SK-N-SH treated with all-trans-retinoic acid at 6 μM for 48 hours (cell line): ENCODE measurements around the gene ARTN.

ENCODE experiments used
- ATAC-seq: fragments of 200-7000 bp; cut with Tn5 transposase; 3 replicates; pipeline ENCODE4 v1.9.1; 2020; ENCODE audit warnings: mild to moderate bottlenecking, moderate library complexity
- ARNTL ChIP-seq: fragments of 450-650 bp; formaldehyde crosslinking; IDR thresholded peaks from 2 replicates; pipeline ENCODE4 v1.5.0; 2020; ENCODE audit warnings: low read depth, mild to moderate bottlenecking, moderate library complexity, borderline replicate concordance
- BACH2 ChIP-seq: fragments of 250-450 bp; sonication (Bioruptor Pico); IDR thresholded peaks from 2 replicates; pipeline ENCODE4 v1.9.0; 2021; ENCODE audit warnings: mild to moderate bottlenecking, borderline replicate concordance
- CREB5 ChIP-seq: fragments of 250-450 bp; sonication (Bioruptor Pico); IDR thresholded peaks from 2 replicates; pipeline ENCODE4 v1.5.1; 2020; ENCODE audit warnings: low read depth, mild to moderate bottlenecking, moderate library complexity
- CSDC2 ChIP-seq: fragments of 250-450 bp; sonication (Bioruptor Pico); IDR thresholded peaks from 2 replicates; pipeline ENCODE4 v1.5.0; 2020; ENCODE audit warnings: mild to moderate bottlenecking, moderate library complexity
- ESRRG ChIP-seq: fragments of 250-450 bp; sonication (Bioruptor Pico); IDR thresholded peaks from 2 replicates; pipeline ENCODE4 v1.6.1; 2021; ENCODE audit warnings: mild to moderate bottlenecking
- GLIS3 ChIP-seq: fragments of 250-450 bp; sonication (Bioruptor Pico); IDR thresholded peaks from 2 replicates; pipeline ENCODE4 v1.5.0; 2020; ENCODE audit warnings: mild to moderate bottlenecking, moderate library complexity
- ISL1 ChIP-seq: fragments of 250-450 bp; sonication (Bioruptor Pico); IDR thresholded peaks from 2 replicates; pipeline ENCODE4 v2.1.2; 2022; ENCODE audit warnings: mild to moderate bottlenecking, moderate library complexity
- OSR1 ChIP-seq: fragments of 250-450 bp; sonication (Bioruptor Pico); IDR thresholded peaks from 2 replicates; pipeline ENCODE4 v1.8.0; 2022; ENCODE audit warnings: moderate library complexity, mild to moderate bottlenecking, inconsistent platforms
- POU6F1 ChIP-seq: fragments of 250-450 bp; sonication (Bioruptor Pico); IDR thresholded peaks from 2 replicates; pipeline ENCODE4 v1.8.0; 2021; ENCODE audit warnings: low read depth, mild to moderate bottlenecking, moderate library complexity, borderline replicate concordance
- PPARA ChIP-seq: fragments of 250-450 bp; sonication (Bioruptor Pico); IDR thresholded peaks from 2 replicates; pipeline ENCODE4 v1.5.0; 2020; ENCODE audit warnings: mild to moderate bottlenecking, borderline replicate concordance
- RARB ChIP-seq: fragments of 250-450 bp; sonication (Bioruptor Pico); IDR thresholded peaks from 2 replicates; pipeline ENCODE4 v1.8.0; 2021; ENCODE audit warnings: mild to moderate bottlenecking, moderate library complexity
- SNAI2 ChIP-seq: fragments of 250-450 bp; sonication (Bioruptor Pico); IDR thresholded peaks from 2 replicates; pipeline ENCODE4 v1.5.0; 2020; ENCODE audit warnings: mild to moderate bottlenecking, moderate library complexity
- TCF4 ChIP-seq: fragments of 250-450 bp; sonication (Bioruptor Pico); IDR thresholded peaks from 2 replicates; pipeline ENCODE4 v1.8.0; 2021; ENCODE audit warnings: mild to moderate bottlenecking, moderate library complexity, borderline replicate concordance
- TOX ChIP-seq: fragments of 250-450 bp; sonication (Bioruptor Pico); IDR thresholded peaks from 2 replicates; pipeline ENCODE4 v1.8.0; 2021; ENCODE audit warnings: mild to moderate bottlenecking, moderate library complexity, borderline replicate concordance
- TSHZ2 ChIP-seq: fragments of 250-450 bp; sonication (Bioruptor Pico); IDR thresholded peaks from 2 replicates; pipeline ENCODE4 v1.5.0; 2020; ENCODE audit warnings: mild to moderate bottlenecking, moderate library complexity
- ZC3H10 ChIP-seq: fragments of 250-450 bp; sonication (Bioruptor Pico); IDR thresholded peaks from 2 replicates; pipeline ENCODE4 v1.5.1; 2021; ENCODE audit warnings: mild to moderate bottlenecking, moderate library complexity
- ZFP3 ChIP-seq: fragments of 250-450 bp; sonication (Bioruptor Pico); IDR thresholded peaks from 2 replicates; pipeline ENCODE4 v1.5.0; 2020; ENCODE audit warnings: mild to moderate bottlenecking, moderate library complexity
- ZFP30 ChIP-seq: fragments of 450-650 bp; formaldehyde crosslinking; IDR thresholded peaks from 2 replicates; pipeline ENCODE4 v1.5.0; 2022; ENCODE audit warnings: mild to moderate bottlenecking, moderate library complexity
- ZNF565 ChIP-seq: fragments of 450-650 bp; formaldehyde crosslinking; conservative IDR thresholded peaks from 2 replicates; pipeline ENCODE4 v1.5.0; 2020; ENCODE audit warnings: low read depth, mild to moderate bottlenecking, moderate library complexity
- ZNF8 ChIP-seq: fragments of 450-650 bp; formaldehyde crosslinking; IDR thresholded peaks from 2 replicates; pipeline ENCODE4 v1.5.0; 2020; ENCODE audit warnings: mild to moderate bottlenecking, moderate library complexity
- TF ChIP-seq, protein P1 (sequence below): fragments of 250-450 bp; sonication (Bioruptor Pico); IDR thresholded peaks from 2 replicates; pipeline ENCODE4 v1.5.1; 2021; ENCODE audit warnings: mild to moderate bottlenecking, moderate library complexity

ARTN gene, protein sequence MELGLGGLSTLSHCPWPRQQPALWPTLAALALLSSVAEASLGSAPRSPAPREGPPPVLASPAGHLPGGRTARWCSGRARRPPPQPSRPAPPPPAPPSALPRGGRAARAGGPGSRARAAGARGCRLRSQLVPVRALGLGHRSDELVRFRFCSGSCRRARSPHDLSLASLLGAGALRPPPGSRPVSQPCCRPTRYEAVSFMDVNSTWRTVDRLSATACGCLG

DNA sequence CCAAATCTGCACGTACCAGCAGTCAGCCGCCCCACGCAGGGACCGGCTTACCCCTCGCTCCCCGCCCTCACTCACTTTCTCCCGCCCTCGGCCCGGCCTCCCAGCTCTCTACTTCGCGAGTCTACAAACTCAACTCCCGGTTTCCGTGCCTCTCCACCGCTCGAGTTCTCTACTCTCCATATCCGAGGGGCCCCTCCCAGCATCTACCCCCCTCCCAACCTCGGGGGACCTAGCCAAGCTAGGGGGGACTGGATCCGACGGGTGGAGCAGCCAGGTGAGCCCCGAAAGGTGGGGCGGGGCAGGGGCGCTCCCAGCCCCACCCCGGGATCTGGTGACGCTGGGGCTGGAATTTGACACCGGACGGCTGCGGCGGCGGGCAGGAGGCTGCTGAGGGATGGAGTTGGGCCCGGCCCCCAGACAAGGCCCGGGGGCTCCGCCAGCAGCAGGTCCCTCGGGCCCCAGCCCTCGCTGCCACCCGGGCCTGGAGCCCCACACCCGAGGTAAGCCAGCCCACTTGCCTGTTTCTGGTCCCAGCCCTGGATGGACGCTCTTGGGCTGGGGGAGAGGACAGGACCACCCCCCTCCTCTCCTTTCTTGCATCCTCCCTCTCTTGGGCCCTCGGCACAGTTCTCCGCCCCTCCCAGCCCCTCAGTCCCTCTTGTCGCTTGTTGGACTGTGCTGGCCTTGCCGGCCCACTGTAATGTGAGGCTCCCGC, at the start of gene ARTN:
TSS of gene ARTN (plus strand) at position 416 of the 715 bp plus-strand sequence. CDS start 1,856 bp downstream, outside the sequence.
- TF ChIP-seq ZFP3 (CRISPR knock-in tag) (no peak), ZC3H10 (CRISPR knock-in tag) (no peak), ARNTL (CRISPR knock-in tag) (no peak), CSDC2 (no peak), ESRRG (no peak)
- no peak for ATAC-seq

DNA sequence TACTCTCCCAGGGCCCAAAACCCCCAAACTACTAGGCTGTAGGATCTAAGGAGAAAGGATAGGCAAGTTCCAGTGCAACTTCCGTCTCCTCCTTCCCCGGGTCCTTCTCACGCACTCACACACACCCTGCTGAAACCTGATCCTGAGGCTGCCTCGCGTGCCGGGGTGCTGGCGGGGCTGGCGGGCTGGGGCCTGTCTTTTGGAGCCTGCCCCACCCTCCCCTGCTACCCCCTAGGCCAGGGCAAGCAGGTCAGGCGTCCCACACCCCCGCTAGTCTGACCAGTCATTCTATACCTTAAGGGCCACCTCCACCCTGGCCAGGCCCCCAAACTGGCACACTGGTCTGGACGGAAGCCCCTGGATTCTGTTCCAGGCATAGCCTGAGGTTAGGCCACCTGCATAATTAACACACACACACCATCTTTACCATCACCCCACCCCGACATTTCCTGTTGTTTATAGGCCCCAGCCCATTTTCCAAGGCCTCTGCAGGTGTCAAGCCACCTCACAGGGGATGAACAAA, 48.3 kb upstream of the ARTN start:
- ATAC-seq, result no peak

More for the DNA sequence above, 48.3 kb upstream of the ARTN start:
- no peak for TF ChIP-seq TSHZ2
- TF ChIP-seq ARNTL (CRISPR knock-in tag), result no peak
- no peak for TF ChIP-seq GLIS3 (CRISPR knock-in tag)
- TF ChIP-seq ZNF565 (CRISPR knock-in tag), result no peak
- no peak for TF ChIP-seq OSR1
- TF ChIP-seq CSDC2, result no peak
- no peak for TF ChIP-seq ZC3H10 (CRISPR knock-in tag)
- no peak for TF ChIP-seq BACH2 (CRISPR knock-in tag)
- no peak for TF ChIP-seq ZNF8 (CRISPR knock-in tag)
- no peak for TF ChIP-seq TCF4
- no peak for TF ChIP-seq POU6F1 (CRISPR knock-in tag)
- no peak for TF ChIP-seq PPARA (CRISPR knock-in tag)
- TF ChIP-seq ESRRG, result no peak
- TF ChIP-seq, protein P1, sequence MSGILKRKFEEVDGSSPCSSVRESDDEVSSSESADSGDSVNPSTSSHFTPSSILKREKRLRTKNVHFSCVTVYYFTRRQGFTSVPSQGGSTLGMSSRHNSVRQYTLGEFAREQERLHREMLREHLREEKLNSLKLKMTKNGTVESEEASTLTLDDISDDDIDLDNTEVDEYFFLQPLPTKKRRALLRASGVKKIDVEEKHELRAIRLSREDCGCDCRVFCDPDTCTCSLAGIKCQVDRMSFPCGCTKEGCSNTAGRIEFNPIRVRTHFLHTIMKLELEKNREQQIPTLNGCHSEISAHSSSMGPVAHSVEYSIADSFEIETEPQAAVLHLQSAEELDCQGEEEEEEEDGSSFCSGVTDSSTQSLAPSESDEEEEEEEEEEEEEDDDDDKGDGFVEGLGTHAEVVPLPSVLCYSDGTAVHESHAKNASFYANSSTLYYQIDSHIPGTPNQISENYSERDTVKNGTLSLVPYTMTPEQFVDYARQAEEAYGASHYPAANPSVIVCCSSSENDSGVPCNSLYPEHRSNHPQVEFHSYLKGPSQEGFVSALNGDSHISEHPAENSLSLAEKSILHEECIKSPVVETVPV, result no peak
- no peak for TF ChIP-seq SNAI2
- TF ChIP-seq ISL1 (CRISPR knock-in tag), result no peak
- no peak for TF ChIP-seq RARB (CRISPR knock-in tag)
- no peak for TF ChIP-seq CREB5 (CRISPR knock-in tag)
- TF ChIP-seq TOX (CRISPR knock-in tag), result no peak
- no peak for TF ChIP-seq ZFP30 (CRISPR knock-in tag)
